SU-DHL-6 (cell line): Measurements from ENCODE around the gene RNF130.
"Not testable (repeated sequence)": the region's sequence is repeated elsewhere in the genome, so short reads cannot be mapped to it uniquely, and the experiment has no call there.

Source experiments
- CTCF ChIP-seq: fragments of 200-600 bp; sonication (generic); IDR thresholded peaks from one replicate; pipeline ENCODE4 v1.5.1; 2017; ENCODE audit warnings: antibody characterized with exemption, mild to moderate bottlenecking, low read length, moderate library complexity; ENCODE audit not compliant: insufficient read depth, poor library complexity, severe bottlenecking
- EZH2phosphoT487 ChIP-seq: fragments of 200-600 bp; sonication (generic), shearing (Covaris generic); conservative IDR thresholded peaks from 2 replicates; pipeline ENCODE4 v1.6.1; 2018; ENCODE audit warnings: mild to moderate bottlenecking, antibody characterized with exemption, low read length, moderate library complexity, mixed read lengths

DNA sequence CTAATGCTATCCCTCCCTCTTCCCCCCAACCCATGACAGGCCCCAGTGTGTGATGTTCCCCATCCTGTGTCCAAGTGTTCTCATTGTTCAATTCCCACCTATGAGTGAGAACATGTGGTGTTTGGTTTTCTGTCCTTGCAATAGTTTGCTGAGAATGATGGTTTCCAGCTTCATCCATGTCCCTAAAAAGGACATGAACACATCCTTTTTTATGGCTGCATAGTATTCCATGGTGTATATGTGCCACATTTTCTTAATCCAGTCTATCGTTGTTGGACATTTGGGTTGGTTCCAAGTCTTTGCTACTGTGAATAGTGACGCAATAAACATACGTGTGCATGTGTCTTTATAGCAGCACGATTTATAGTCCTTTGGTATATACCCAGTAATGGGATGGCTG is 78.7 kb downstream of the RNF130 start:
- not testable (repeated sequence) for TF ChIP-seq CTCF, EZH2phosphoT487
